T-helper 1 cell treated with Interleukin-12 subunit alpha and Interleukin-12 subunit beta and Interleukin-4 antibody, amounts not matched to agents 30 μg/mL and 1 μg/mL, for 36 hours (primary cell): Measurements from ENCODE around the gene FLCN.
"Not testable (repeated sequence)": the region's sequence is repeated elsewhere in the genome, so short reads cannot be mapped to it uniquely, and the experiment has no call there.

Source experiments
- H3K27ac Mint-ChIP-seq: one replicate; pipeline ENCODE4 v1.8.0; 2021; ENCODE audit warnings: mild to moderate bottlenecking, mixed read lengths
- H3K27me3 Mint-ChIP-seq: one replicate; pipeline ENCODE4 v1.8.0; 2021; ENCODE audit warnings: low read depth, mixed read lengths
- H3K36me3 Mint-ChIP-seq: one replicate; pipeline ENCODE4 v1.8.0; 2021; ENCODE audit warnings: low read depth, mixed read lengths
- H3K4me1 Mint-ChIP-seq: one replicate; pipeline ENCODE4 v1.8.0; 2021; ENCODE audit warnings: low read depth, mixed read lengths
- H3K4me3 Mint-ChIP-seq: one replicate; pipeline ENCODE4 v1.8.0; 2021; ENCODE audit warnings: mild to moderate bottlenecking, moderate library complexity, mixed read lengths
- H3K9me3 Mint-ChIP-seq: one replicate; pipeline ENCODE4 v1.8.0; 2021; ENCODE audit warnings: mixed read lengths

The FLCN gene

GRCh38 chr17:17191346-17191792, 45.6 kb downstream of the FLCN start:
- Mint-ChIP-seq H3K27ac (no peak overlapping the region), H3K4me3 (no peak overlapping the region), H3K27me3 (no peaks in the 10 kb centered on the region), H3K4me1 (peaks cover 9% of the 10 kb centered on the region), H3K9me3 (no peaks in the 10 kb centered on the region), H3K36me3 (peaks cover 10% of the 10 kb centered on the region)

- H3K36me3 Mint-ChIP-seq = peaks cover 22% of the 10 kb centered on the region
- no peak overlapping the region for H3K4me3 Mint-ChIP-seq
- H3K4me1 Mint-ChIP-seq = peaks cover 21% of the 10 kb centered on the region
- H3K9me3 Mint-ChIP-seq = no peaks in the 10 kb centered on the region
- H3K27me3 Mint-ChIP-seq = no peaks in the 10 kb centered on the region
- H3K27ac Mint-ChIP-seq = no peak overlapping the region
Observed at GRCh38 chr17:17190188-17190587, 46.8 kb downstream of the FLCN start.

GRCh38 chr17:17189559-17189958, 47.4 kb downstream of the FLCN start:
- Mint-ChIP-seq H3K9me3 (no peaks in the 10 kb centered on the region), H3K27ac (no peak overlapping the region), H3K4me3 (no peak overlapping the region), H3K4me1 (peaks cover 27% of the 10 kb centered on the region), H3K36me3 (peaks cover 28% of the 10 kb centered on the region), H3K27me3 (no peaks in the 10 kb centered on the region)

- peaks cover 37% of the 10 kb centered on the region for H3K4me1 Mint-ChIP-seq
- no peaks in the 10 kb centered on the region for H3K9me3 Mint-ChIP-seq
- no peaks in the 10 kb centered on the region for H3K27me3 Mint-ChIP-seq
- H3K4me3 Mint-ChIP-seq = no peak overlapping the region
- H3K27ac Mint-ChIP-seq = no peak overlapping the region
- H3K36me3 Mint-ChIP-seq = peaks cover 38% of the 10 kb centered on the region
Observed at GRCh38 chr17:17188586-17188985, 48.4 kb downstream of the FLCN start.

GRCh38 chr17:17186551-17187505, 50.1 kb downstream of the FLCN start:
- Mint-ChIP-seq H3K36me3 (peaks cover 43% of the 10 kb centered on the region), H3K27me3 (no peaks in the 10 kb centered on the region), H3K9me3 (no peaks in the 10 kb centered on the region), H3K4me1 (peaks cover 45% of the 10 kb centered on the region), H3K27ac (peak overlapping the region; percentile 93), H3K4me3 (peak overlapping the region; percentile 17)

GRCh38 chr17:17186051-17186450, 50.9 kb downstream of the FLCN start:
- Mint-ChIP-seq H3K36me3 (peaks cover 50% of the 10 kb centered on the region), H3K9me3 (no peaks in the 10 kb centered on the region), H3K27ac (peak overlapping the region; percentile 93), H3K4me3 (peak overlapping the region; percentile 72), H3K4me1 (peaks cover 52% of the 10 kb centered on the region), H3K27me3 (no peaks in the 10 kb centered on the region)

GRCh38 chr17:17184985-17185757, 51.8 kb downstream of the FLCN start:
- Mint-ChIP-seq H3K27ac (peak overlapping the region; percentile 93), H3K4me1 (peaks cover 59% of the 10 kb centered on the region), H3K36me3 (peaks cover 57% of the 10 kb centered on the region), H3K4me3 (peak overlapping the region; percentile 72)
- not testable (repeated sequence) for H3K9me3 Mint-ChIP-seq, H3K27me3 Mint-ChIP-seq

GRCh38 chr17:17183744-17184143, 53.2 kb downstream of the FLCN start:
- Mint-ChIP-seq H3K9me3 (no peaks in the 10 kb centered on the region), H3K27ac (peak overlapping the region; percentile 93), H3K4me1 (peaks cover 67% of the 10 kb centered on the region), H3K27me3 (no peaks in the 10 kb centered on the region), H3K4me3 (peak overlapping the region; percentile 72), H3K36me3 (peaks cover 63% of the 10 kb centered on the region)

GRCh38 chr17:17182598-17183136, 54.3 kb downstream of the FLCN start:
- Mint-ChIP-seq H3K4me1 (peaks cover 72% of the 10 kb centered on the region), H3K36me3 (peaks cover 66% of the 10 kb centered on the region), H3K9me3 (no peaks in the 10 kb centered on the region), H3K4me3 (peak overlapping the region; percentile 85), H3K27ac (peak overlapping the region; percentile 98), H3K27me3 (no peaks in the 10 kb centered on the region)

- Mint-ChIP-seq H3K27me3 (no peaks in the 10 kb centered on the region), H3K36me3 (peaks cover 73% of the 10 kb centered on the region), H3K4me3 (peak overlapping the region; percentile 85), H3K4me1 (peaks cover 76% of the 10 kb centered on the region), H3K27ac (peak overlapping the region; percentile 98), H3K9me3 (no peaks in the 10 kb centered on the region)
Observed at GRCh38 chr17:17181666-17182597, 55.0 kb downstream of the FLCN start.

- H3K4me3 Mint-ChIP-seq = peak overlapping the region; percentile 85
- peaks cover 75% of the 10 kb centered on the region for H3K36me3 Mint-ChIP-seq
- H3K4me1 Mint-ChIP-seq = peaks cover 77% of the 10 kb centered on the region
- peak overlapping the region; percentile 98 for H3K27ac Mint-ChIP-seq
- no peaks in the 10 kb centered on the region for H3K9me3 Mint-ChIP-seq
- no peaks in the 10 kb centered on the region for H3K27me3 Mint-ChIP-seq
Observed at GRCh38 chr17:17180741-17181525, 56.0 kb downstream of the FLCN start.

- H3K9me3 Mint-ChIP-seq = no peaks in the 10 kb centered on the region
- H3K27me3 Mint-ChIP-seq = no peaks in the 10 kb centered on the region
- H3K4me3 Mint-ChIP-seq = peak overlapping the region; percentile 85
- H3K4me1 Mint-ChIP-seq = peaks cover 72% of the 10 kb centered on the region
- peaks cover 70% of the 10 kb centered on the region for H3K36me3 Mint-ChIP-seq
- peak overlapping the region; percentile 98 for H3K27ac Mint-ChIP-seq
Observed at GRCh38 chr17:17180141-17180603, 56.8 kb downstream of the FLCN start.

- Mint-ChIP-seq H3K27ac (peak overlapping the region; percentile 98), H3K4me1 (peaks cover 68% of the 10 kb centered on the region), H3K27me3 (no peaks in the 10 kb centered on the region), H3K9me3 (no peaks in the 10 kb centered on the region), H3K4me3 (peak overlapping the region; percentile 85), H3K36me3 (peaks cover 66% of the 10 kb centered on the region)
Observed at GRCh38 chr17:17179371-17179827, 57.6 kb downstream of the FLCN start.
